H1 (cell line): Measurements from ENCODE around the gene OR51A4.

Experiments used
- ATF3 ChIP-seq: IDR thresholded peaks from 2 replicates; pipeline ENCODE4 v1.6.1; 2011; ENCODE audit warnings: low read depth, mild to moderate bottlenecking, low read length; ENCODE audit not compliant: insufficient read depth
- EP300 ChIP-seq, 2 experiments: IDR thresholded peaks; 1 replicate in 1 of 2; 2 replicates in 1 of 2; pipeline ENCODE4 v1.6.1; 2011 to 2012; ENCODE audit warnings: low read depth in 2 of 2, low read length in 2 of 2, mild to moderate bottlenecking in 2 of 2, borderline replicate concordance in 1 of 2, inconsistent platforms in 1 of 2, moderate library complexity in 1 of 2
- EZH2 ChIP-seq: fragments of 200-600 bp; sonication (generic); IDR thresholded peaks from 2 replicates; pipeline ENCODE4 v1.7.1; 2012; ENCODE audit warnings: low read depth, mild to moderate bottlenecking, moderate library complexity, low read length, inconsistent platforms; ENCODE audit not compliant: severe bottlenecking
- GTF2F1 ChIP-seq: IDR thresholded peaks from 2 replicates; pipeline ENCODE4 v1.6.1; 2012; ENCODE audit warnings: low read depth, low read length, improper control_type of control experiment, borderline replicate concordance
- JUND ChIP-seq: IDR thresholded peaks from 2 replicates; pipeline ENCODE4 v1.6.1; 2011; ENCODE audit warnings: mild to moderate bottlenecking, improper control_type of control experiment, low read length
- PHF8 ChIP-seq: fragments of 200-600 bp; sonication (generic); conservative IDR thresholded peaks from 2 replicates; pipeline ENCODE4 v1.7.1; 2012; ENCODE audit warnings: low read depth, mild to moderate bottlenecking, inconsistent platforms, low read length, moderate library complexity
- RAD21 ChIP-seq, 2 experiments: IDR thresholded peaks in 1 of 2; conservative IDR thresholded peaks in 1 of 2; 2 replicates each; pipeline ENCODE4 v1.6.1; 2011; ENCODE audit warnings: low read depth in 2 of 2, low read length in 2 of 2, improper control_type of control experiment in 1 of 2, inconsistent platforms in 1 of 2, mild to moderate bottlenecking in 1 of 2, moderate library complexity in 1 of 2
- SIN3A ChIP-seq, 2 experiments: IDR thresholded peaks in 1 of 2; conservative IDR thresholded peaks in 1 of 2; 2 replicates each; pipeline ENCODE4 v1.6.1; 2011 to 2012; ENCODE audit warnings: low read length in 2 of 2, improper control_type of control experiment in 1 of 2, low read depth in 1 of 2, mild to moderate bottlenecking in 1 of 2
- SRF ChIP-seq: IDR thresholded peaks from 2 replicates; pipeline ENCODE4 v1.6.1; 2011; ENCODE audit warnings: mild to moderate bottlenecking, low read depth, low read length, moderate library complexity
- TF ChIP-seq, protein P1 (sequence below), 3 experiments: IDR thresholded peaks; 1 replicate in 2 of 3; 2 replicates in 1 of 3; pipeline versions ENCODE4 v1.5.1 to v1.6.1; 2011; ENCODE audit warnings: low read length in 3 of 3, mild to moderate bottlenecking in 3 of 3, inconsistent platforms in 2 of 3, low read depth in 1 of 3, moderate library complexity in 1 of 3; ENCODE audit not compliant: insufficient read depth in 1 of 3; ENCODE audit errors: control extremely low read depth in 1 of 3
- TF ChIP-seq, protein P2 (sequence below): IDR thresholded peaks from 2 replicates; pipeline ENCODE4 v1.6.1; 2011; ENCODE audit warnings: low read length, improper control_type of control experiment

DNA sequence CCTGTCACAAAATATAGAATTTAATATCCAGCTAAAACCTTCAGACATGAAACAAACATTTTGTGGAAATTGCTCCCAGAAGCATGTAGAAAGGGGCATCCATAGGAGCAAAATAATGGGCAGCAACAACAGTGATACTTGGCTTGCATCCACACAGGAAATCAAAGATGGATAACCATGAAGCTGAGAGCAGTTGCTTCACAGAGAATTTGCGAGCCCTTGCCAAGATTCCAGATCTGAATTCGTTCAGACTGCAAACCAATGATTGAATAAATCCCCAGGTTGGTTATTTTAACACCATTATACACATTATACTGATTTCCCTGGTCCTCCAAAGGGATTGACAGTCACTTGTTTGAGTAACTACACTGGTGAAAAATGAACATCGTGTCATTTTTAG, 31.6 kb upstream of the OR51A4 start:
- TF ChIP-seq SRF (no peak), EZH2 (no peak), ATF3 (no peak), GTF2F1 (no peak), SIN3A (conservative IDR thresholded peaks at IDR 0.05 in 1 of 2, IDR thresholded peaks at IDR 0.05 in 1 of 2; ENCODE audit: low read depth in 1 of 2, low read length in 2 of 2) (no peak), RAD21 (IDR thresholded peaks at IDR 0.05 in 1 of 2, conservative IDR thresholded peaks at IDR 0.05 in 1 of 2; ENCODE audit: low read depth in 2 of 2, low read length in 2 of 2) (no peak), JUND (no peak), PHF8 (no peak), EP300 (IDR thresholded peaks at IDR 0.05; ENCODE audit: borderline replicate concordance in 1 of 2, low read depth in 2 of 2, low read length in 2 of 2) (no peak)
- TF ChIP-seq, protein P1, sequence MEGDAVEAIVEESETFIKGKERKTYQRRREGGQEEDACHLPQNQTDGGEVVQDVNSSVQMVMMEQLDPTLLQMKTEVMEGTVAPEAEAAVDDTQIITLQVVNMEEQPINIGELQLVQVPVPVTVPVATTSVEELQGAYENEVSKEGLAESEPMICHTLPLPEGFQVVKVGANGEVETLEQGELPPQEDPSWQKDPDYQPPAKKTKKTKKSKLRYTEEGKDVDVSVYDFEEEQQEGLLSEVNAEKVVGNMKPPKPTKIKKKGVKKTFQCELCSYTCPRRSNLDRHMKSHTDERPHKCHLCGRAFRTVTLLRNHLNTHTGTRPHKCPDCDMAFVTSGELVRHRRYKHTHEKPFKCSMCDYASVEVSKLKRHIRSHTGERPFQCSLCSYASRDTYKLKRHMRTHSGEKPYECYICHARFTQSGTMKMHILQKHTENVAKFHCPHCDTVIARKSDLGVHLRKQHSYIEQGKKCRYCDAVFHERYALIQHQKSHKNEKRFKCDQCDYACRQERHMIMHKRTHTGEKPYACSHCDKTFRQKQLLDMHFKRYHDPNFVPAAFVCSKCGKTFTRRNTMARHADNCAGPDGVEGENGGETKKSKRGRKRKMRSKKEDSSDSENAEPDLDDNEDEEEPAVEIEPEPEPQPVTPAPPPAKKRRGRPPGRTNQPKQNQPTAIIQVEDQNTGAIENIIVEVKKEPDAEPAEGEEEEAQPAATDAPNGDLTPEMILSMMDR (IDR thresholded peaks at IDR 0.05; ENCODE audit: control extremely low read depth in 1 of 3, insufficient read depth in 1 of 3, low read depth in 1 of 3, low read length in 3 of 3), result no peak
- TF ChIP-seq, protein P2, sequence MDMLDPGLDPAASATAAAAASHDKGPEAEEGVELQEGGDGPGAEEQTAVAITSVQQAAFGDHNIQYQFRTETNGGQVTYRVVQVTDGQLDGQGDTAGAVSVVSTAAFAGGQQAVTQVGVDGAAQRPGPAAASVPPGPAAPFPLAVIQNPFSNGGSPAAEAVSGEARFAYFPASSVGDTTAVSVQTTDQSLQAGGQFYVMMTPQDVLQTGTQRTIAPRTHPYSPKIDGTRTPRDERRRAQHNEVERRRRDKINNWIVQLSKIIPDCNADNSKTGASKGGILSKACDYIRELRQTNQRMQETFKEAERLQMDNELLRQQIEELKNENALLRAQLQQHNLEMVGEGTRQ, result no peak
